H1 (cell line): Measurements from ENCODE around the gene FCGBP. TPM values are rescaled to one million over a fixed set of nuclear protein-coding genes. Genes with fewer than 3 reads are reported as not detected.

Experiments
- CBX8 ChIP-seq: fragments of 300-800, 300-1000 bp; sonication (generic); IDR thresholded peaks from 2 replicates; pipeline ENCODE4 v1.7.1; 2016; ENCODE audit warnings: low read depth, low read length, borderline replicate concordance
- EZH2 ChIP-seq: fragments of 200-600 bp; sonication (generic); IDR thresholded peaks from 2 replicates; pipeline ENCODE4 v1.7.1; 2012; ENCODE audit warnings: low read depth, mild to moderate bottlenecking, moderate library complexity, low read length, inconsistent platforms; ENCODE audit not compliant: severe bottlenecking
- HDAC6 ChIP-seq: IDR thresholded peaks from one replicate; pipeline ENCODE4 v1.7.1; 2012; ENCODE audit warnings: low read depth, mild to moderate bottlenecking, inconsistent platforms, low read length, moderate library complexity
- JUN ChIP-seq: IDR thresholded peaks from 2 replicates; pipeline ENCODE4 v1.6.1; 2011; ENCODE audit warnings: low read depth, mild to moderate bottlenecking, improper control_type of control experiment, low read length
- KDM1A ChIP-seq: fragments of 200-600, 300-600 bp; sonication (generic); IDR thresholded peaks from 2 replicates; pipeline ENCODE4 v1.7.1; 2016; ENCODE audit warnings: mild to moderate bottlenecking, low read length, borderline replicate concordance
- KDM4A ChIP-seq: IDR thresholded peaks from one replicate; pipeline ENCODE4 v1.7.1; 2012; ENCODE audit warnings: low read depth, mild to moderate bottlenecking, moderate library complexity, low read length, inconsistent platforms; ENCODE audit not compliant: severe bottlenecking
- KDM5A ChIP-seq: fragments of 200-600 bp; IDR thresholded peaks from 2 replicates; pipeline ENCODE4 v1.7.1; 2012; ENCODE audit warnings: mild to moderate bottlenecking, low read length, inconsistent platforms, mixed read lengths
- MAFK ChIP-seq: IDR thresholded peaks from 2 replicates; pipeline ENCODE4 v1.6.1; 2012; ENCODE audit warnings: low read depth, mild to moderate bottlenecking, improper control_type of control experiment, low read length
- SIRT6 ChIP-seq: IDR thresholded peaks from one replicate; pipeline ENCODE4 v1.7.1; 2012; ENCODE audit warnings: low read length, inconsistent platforms
- TCF12 ChIP-seq: IDR thresholded peaks from 2 replicates; pipeline ENCODE4 v1.6.1; 2011; ENCODE audit warnings: low read depth, mild to moderate bottlenecking, low read length
- polyA plus RNA-seq, 7 experiments: library from polyadenylated mRNA; depleted of rRNA in 3 of 7; stranded (reverse) in 5 of 7; unstranded in 2 of 7; fragments of >200 nt in 5 of 7; fragments of 200-250 nt in 2 of 7; gene quantifications; 1 replicate in 5 of 7; 2 replicates in 1 of 7; 4 replicates in 1 of 7; pipeline versions ENCODE4 v1.2.1 to v1.2.3, GENCODE V29; 2011 to 2013; ENCODE audit warnings: missing spikeins in 2 of 7, mixed read lengths in 2 of 7
- total RNA-seq: library from RNA; stranded (reverse); fragmentation: NEBNext Ultra II Directional; extraction: Animal tissue kit (Norgen Biotek cat#: 25700); gene quantifications from 2 replicates; pipeline ENCODE4 v1.2.1, GENCODE V29; 2021

FCGBP gene
- total and polyA plus RNA-seq, 2 of the 8 experiments (the other 6 are each of a cell fraction or from before 2014, with no cell fraction given), result 1.1 to 3.1 TPM

GRCh38 chr19:39915101-39915847, 19.2 kb downstream of the FCGBP start (continued):
- TF ChIP-seq HDAC6 (no peak), KDM5A (no peak), CBX8 (no peak), JUN (no peak), SIRT6 (no peak), EZH2 (no peak), KDM4A (no peak), KDM1A (no peak), MAFK (no peak), TCF12 (no peak)
